ENCODE data around the gene ZMYM5. TPM values are rescaled to one million over a fixed set of nuclear protein-coding genes. Genes with fewer than 3 reads are reported as not detected.

The ZMYM5 gene
- total RNA-seq, 1 experiment from 2014 or later: 12.6 TPM

GRCh38 chr13:19817510-19818158, 45.8 kb downstream of the ZMYM5 start:
- no peak overlapping the region for H2AFZ ChIP-seq (ENCODE audit: low read length)
- no peak overlapping the region for H2BK12ac ChIP-seq (ENCODE audit: insufficient read length, low read depth, low read length)
- no peak overlapping the region for H3K23ac ChIP-seq (ENCODE audit: insufficient read length, low read depth, low read length)
- TF ChIP-seq CTCF (conservative IDR thresholded peaks at IDR 0.05): no peak
- H3K79me1 ChIP-seq (ENCODE audit: insufficient read depth, low read depth, low read length, poor library complexity, severe bottlenecking): no peaks in the 10 kb centered on the region
- 0 out of 2 replicates have a peak, but pooled peaks cover 4% of the 10 kb centered on the region for H3K4me1 ChIP-seq (ENCODE audit: insufficient read depth, low read length)
- H2BK120ac ChIP-seq (ENCODE audit: low read depth, low read length, poor library complexity, severe bottlenecking): no peak overlapping the region
- no peak overlapping the region for H2BK20ac ChIP-seq (ENCODE audit: low read depth, low read length, poor library complexity, severe bottlenecking)
- no peaks in the 10 kb centered on the region for H3K9me3 ChIP-seq (ENCODE audit: control insufficient read depth, low read depth, low read length)
- H3K27me3 ChIP-seq (ENCODE audit: insufficient read depth, low read length): no peaks in the 10 kb centered on the region
- DNase-seq: no peak
- peak overlapping the region; percentile 53 for H4K8ac ChIP-seq (replicated peaks; ENCODE audit: insufficient read length, low read depth, low read length)
- no peak overlapping the region for H3K27ac ChIP-seq (ENCODE audit: insufficient read length, low read depth, low read length)
- H4K5ac ChIP-seq (ENCODE audit: insufficient read length, low read depth, low read length): no peak overlapping the region
- H3K14ac ChIP-seq (ENCODE audit: insufficient read depth, low read length): no peak overlapping the region
- Mint-ChIP-seq H3K4me1 (peaks cover 4 to 7% of the 10 kb centered on the region in 2 experiments), H3K27ac (peak overlapping the region in 1 of 3 experiments; percentile 49; a peak in 1 of 7 replicates), H3K36me3 (ENCODE audit: insufficient read depth in 1 of 3, low read depth in 3 of 3) (peaks cover 15 to 27% (median 26%) of the 10 kb centered on the region in 3 experiments), H3K9me3 (peaks cover 0 to 4% of the 10 kb centered on the region in 2 experiments; a peak in 4 of 5 replicates), H3K4me3 (no peak overlapping the region), H3K27me3 (ENCODE audit: low read depth) (no peaks in the 10 kb centered on the region)
- H3T11ph ChIP-seq (ENCODE audit: low read length): no peak overlapping the region
- H2AK5ac ChIP-seq (ENCODE audit: insufficient read length, low read length): no peak overlapping the region
- H3K4ac ChIP-seq (ENCODE audit: low read depth, low read length): no peak overlapping the region
- H3K18ac ChIP-seq (ENCODE audit: insufficient read length, low read depth, low read length): no peak overlapping the region
- no CpG with 5 or more reads among the region's 7 CpGs for WGBS (ENCODE audit: extremely low coverage, insufficient read length, low lambda C conversion rate)
- H3K23me2 ChIP-seq (ENCODE audit: insufficient read length, low read depth, low read length, poor library complexity, severe bottlenecking): no peaks in the 10 kb centered on the region
- H2BK5ac ChIP-seq (ENCODE audit: insufficient read length, low read length): no peak overlapping the region
- H2BK15ac ChIP-seq (ENCODE audit: low read depth, low read length): no peak overlapping the region
- H3K4me2 ChIP-seq (ENCODE audit: insufficient read depth, insufficient read length, low read length): no peak overlapping the region
- no peak overlapping the region for H3K56ac ChIP-seq (ENCODE audit: insufficient read length, low read depth, low read length)
- no peak overlapping the region for H3K9ac ChIP-seq (ENCODE audit: extremely low read depth, insufficient read length, low read length)
- no peaks in the 10 kb centered on the region for H4K20me1 ChIP-seq (ENCODE audit: control insufficient read depth, insufficient read depth, insufficient read length)
- no peaks in the 10 kb centered on the region for H3K79me2 ChIP-seq (ENCODE audit: insufficient read depth, low read length)
- no peak overlapping the region for H4K91ac ChIP-seq (ENCODE audit: insufficient read length, low read depth, low read length)

Measured in H9 (cell line).